NB4 (cell line): ENCODE results near the gene IL15RA.

ENCODE experiments used
- DNase-seq: peaks from one replicate; pipeline ENCODE4 v3.0.0; 2010; ENCODE audit warnings: low read depth
- H3K4me3 ChIP-seq: one replicate; pipeline ENCODE4 v1.5.1; 2011; ENCODE audit warnings: mild to moderate bottlenecking, low read depth, low read length, moderate library complexity
- MYC ChIP-seq: IDR thresholded peaks from 2 replicates; pipeline ENCODE4 v1.6.1; 2011; ENCODE audit warnings: low read depth, low read length
- POLR2A ChIP-seq: IDR thresholded peaks from 2 replicates; pipeline ENCODE4 v1.6.1; 2011; ENCODE audit warnings: mild to moderate bottlenecking; ENCODE audit not compliant: insufficient read length; ENCODE audit errors: extremely low read depth
- TF ChIP-seq, protein P1 (sequence below): IDR thresholded peaks from 2 replicates; pipeline ENCODE4 v1.6.1; 2011; ENCODE audit warnings: low read depth, low read length
- TF ChIP-seq, protein P2 (sequence below): IDR thresholded peaks from one replicate; pipeline ENCODE4 v1.5.1; 2012; ENCODE audit warnings: low read depth, low read length

Gene IL15RA

DNA sequence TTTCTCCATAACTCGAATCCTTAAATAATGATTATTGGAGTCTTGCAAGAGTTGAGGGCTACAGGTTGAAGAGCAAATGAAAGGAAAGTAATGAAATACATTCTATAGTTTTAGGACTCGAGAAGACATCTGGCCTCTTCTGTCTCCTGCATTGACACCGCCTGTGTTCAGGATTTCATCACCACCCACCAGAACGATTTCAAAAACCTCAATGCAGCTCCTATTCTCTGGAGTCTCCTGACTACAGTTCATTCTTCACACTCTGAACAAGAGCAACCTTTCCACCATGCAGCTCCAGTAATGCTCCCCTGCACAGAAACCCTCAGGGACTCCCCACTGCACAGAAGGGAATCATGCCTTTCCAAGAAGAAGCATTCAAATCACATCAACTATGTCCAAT, 5.5 kb downstream of the IL15RA start:
- no peak overlapping the region for H3K4me3 ChIP-seq
- TF ChIP-seq, protein P1, sequence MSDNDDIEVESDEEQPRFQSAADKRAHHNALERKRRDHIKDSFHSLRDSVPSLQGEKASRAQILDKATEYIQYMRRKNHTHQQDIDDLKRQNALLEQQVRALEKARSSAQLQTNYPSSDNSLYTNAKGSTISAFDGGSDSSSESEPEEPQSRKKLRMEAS, result no peak
- TF ChIP-seq MYC, result no peak
- DNase-seq, result peak; percentile 57

DNA sequence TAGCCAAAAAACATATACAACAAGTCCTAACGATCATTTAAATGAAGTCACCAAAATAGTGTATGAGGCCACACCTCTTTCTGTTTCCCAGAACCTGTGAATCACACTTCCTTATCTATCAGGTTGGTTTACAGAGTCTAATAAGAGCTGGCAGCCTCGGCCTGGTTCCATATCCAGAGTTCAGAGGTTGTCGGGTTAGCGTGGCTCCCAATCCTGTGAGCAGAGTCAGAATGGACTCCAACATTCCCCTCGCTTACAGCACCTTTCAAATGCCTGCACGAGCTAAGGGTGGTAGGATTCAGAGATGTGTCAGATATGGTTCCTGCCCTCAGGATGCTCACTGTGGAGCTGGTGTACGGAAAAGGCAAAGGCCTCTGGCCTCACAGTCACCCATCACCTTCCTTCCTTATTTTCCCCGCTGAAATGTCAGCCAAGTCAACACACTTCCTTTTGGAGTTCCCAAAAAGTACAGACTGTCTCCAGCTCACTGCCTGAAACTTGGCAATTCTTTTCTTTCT, 6.0 kb downstream of the IL15RA start:
- peak; percentile 18 for DNase-seq
- H3K4me3 ChIP-seq, result no peak overlapping the region
- TF ChIP-seq POLR2A, result no peak
- TF ChIP-seq, protein P2, sequence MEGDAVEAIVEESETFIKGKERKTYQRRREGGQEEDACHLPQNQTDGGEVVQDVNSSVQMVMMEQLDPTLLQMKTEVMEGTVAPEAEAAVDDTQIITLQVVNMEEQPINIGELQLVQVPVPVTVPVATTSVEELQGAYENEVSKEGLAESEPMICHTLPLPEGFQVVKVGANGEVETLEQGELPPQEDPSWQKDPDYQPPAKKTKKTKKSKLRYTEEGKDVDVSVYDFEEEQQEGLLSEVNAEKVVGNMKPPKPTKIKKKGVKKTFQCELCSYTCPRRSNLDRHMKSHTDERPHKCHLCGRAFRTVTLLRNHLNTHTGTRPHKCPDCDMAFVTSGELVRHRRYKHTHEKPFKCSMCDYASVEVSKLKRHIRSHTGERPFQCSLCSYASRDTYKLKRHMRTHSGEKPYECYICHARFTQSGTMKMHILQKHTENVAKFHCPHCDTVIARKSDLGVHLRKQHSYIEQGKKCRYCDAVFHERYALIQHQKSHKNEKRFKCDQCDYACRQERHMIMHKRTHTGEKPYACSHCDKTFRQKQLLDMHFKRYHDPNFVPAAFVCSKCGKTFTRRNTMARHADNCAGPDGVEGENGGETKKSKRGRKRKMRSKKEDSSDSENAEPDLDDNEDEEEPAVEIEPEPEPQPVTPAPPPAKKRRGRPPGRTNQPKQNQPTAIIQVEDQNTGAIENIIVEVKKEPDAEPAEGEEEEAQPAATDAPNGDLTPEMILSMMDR, result no peak
- no peak for TF ChIP-seq MYC
- TF ChIP-seq, protein P1, result no peak

DNA sequence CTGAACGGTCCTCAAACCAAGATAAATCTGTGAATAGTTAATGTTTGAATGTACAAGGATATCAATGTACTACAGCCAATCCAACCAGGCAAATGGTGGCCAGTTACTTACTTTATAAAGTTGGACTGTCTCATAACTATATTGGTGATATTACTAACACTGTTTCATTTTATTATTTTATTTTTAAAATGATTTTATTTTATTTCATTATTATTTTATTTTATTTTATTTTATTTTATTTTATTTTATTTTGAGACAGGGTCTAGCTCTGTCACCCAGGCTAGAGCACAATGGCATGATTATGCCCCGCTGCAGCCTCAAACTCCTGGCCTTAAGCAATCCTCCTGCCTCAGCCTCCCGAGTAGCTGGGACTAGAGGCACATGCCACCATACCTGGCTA, 6.8 kb downstream of the IL15RA start:
- H3K4me3 ChIP-seq, result no peak overlapping the region

DNA sequence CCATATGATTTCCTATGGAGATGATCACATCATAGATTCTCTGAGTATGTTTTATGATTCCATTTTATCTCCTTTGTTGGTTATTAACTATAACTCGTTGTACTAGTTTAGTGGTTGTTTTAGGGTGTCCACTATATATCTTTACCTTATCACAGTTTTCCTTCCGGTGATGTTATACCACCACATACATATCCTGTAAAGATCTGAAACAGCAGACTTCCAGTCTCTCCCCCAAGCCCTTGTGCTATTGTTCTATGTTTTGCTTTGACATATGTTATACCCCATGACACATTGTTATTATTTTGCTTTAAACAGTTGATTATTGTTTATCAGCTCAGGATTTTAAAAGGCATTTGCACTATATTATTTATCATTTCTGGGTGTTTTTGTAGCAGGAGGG, 7.3 kb downstream of the IL15RA start:
- TF ChIP-seq, protein P1, result no peak
- TF ChIP-seq MYC (no peak), POLR2A (no peak)
- TF ChIP-seq, protein P2, result no peak
- DNase-seq, result no peak
- no peak overlapping the region for H3K4me3 ChIP-seq

More for the DNA sequence above, 6.8 kb downstream of the IL15RA start:
- TF ChIP-seq, protein P1, result no peak
- TF ChIP-seq POLR2A (no peak), MYC (no peak)
- DNase-seq, result no peak

DNA sequence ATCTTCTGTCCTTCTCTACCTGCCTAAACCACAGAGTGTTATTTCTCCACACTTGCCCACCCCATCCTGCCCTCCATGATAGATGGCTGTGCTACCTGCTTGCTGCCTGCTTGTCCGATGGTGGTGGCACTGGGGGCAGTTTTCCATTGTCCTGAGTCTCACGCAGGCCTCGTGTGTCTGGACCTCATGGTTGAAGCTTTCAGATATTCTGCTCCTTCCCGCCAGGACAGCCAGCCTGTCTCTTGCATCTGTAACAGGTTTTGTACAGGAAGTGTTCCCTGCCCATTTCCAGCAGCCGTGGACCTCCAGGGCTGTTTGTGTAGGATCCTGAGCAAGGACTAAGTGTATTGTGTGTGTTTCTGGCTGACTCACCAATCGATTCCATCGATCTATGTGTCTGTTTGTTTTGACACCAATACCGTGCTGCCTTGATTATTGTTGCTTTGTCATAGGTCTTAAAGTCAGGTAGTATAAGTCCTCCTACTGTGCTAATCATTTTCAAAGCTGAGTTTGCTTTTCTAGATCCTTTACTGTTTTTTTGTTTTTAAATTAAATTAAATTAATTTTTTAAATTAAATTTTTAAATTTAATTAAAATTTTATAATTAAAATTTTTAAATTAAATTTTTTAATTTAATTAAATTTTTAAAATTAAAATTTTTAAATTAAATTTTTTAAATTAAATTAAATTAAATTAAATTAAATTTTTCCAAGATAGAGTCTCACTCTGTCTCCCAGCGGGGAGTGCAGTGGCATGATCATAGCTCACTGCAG, 8.5 kb downstream of the IL15RA start:
- no peak overlapping the region for H3K4me3 ChIP-seq

DNA sequence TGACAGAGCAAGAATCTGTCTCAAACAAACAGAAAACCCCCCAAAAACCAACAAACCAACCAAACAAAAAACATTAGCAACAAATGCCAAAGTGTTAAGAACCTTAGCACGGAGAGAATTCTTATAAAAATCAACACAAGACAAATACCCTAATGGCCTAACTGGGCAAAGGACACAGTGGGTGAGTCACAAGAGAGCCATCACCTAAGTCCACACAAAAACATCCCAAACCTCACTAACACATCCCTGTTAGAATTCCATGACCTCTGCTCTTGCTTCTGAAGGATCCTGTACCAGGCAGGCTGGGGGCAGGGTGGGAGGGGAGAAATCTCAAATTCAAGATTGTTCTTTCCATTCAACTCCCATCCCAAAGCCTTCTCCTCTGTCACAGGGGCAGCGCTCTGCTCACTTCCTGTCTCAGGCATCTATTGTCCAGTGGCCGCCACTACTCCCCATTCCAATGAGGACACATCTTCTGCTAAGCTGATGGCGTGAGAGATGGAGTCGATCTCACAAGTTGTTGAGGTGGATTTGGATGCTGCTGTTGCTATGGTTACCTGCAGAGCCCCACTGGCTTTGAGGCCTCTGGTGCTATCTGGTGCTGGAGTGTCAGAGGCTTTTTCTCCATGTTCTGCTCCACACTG, 9.2 kb downstream of the IL15RA start:
- no peak overlapping the region for H3K4me3 ChIP-seq
- no peak for DNase-seq
- TF ChIP-seq, protein P2, result no peak
- TF ChIP-seq, protein P1, result no peak
- TF ChIP-seq MYC, result no peak
- no peak for TF ChIP-seq POLR2A

More for the DNA sequence above, 8.5 kb downstream of the IL15RA start:
- TF ChIP-seq MYC (no peak), POLR2A (no peak)
- TF ChIP-seq, protein P2, result no peak
- TF ChIP-seq, protein P1, result no peak
- no peak for DNase-seq
